Chondrocyte (in vitro differentiated cells): ENCODE measurements around the gene RPS6KB1. TPM values are rescaled to one million over a fixed set of nuclear protein-coding genes. Genes with fewer than 3 reads are reported as not detected.

ENCODE experiments used
- DNase-seq: peaks from one replicate; pipeline ENCODE4 v3.0.0; 2021; ENCODE audit warnings: mixed read lengths, low spot score
- H3K27ac Mint-ChIP-seq: one replicate; pipeline ENCODE4 v1.8.0; 2021; ENCODE audit warnings: mild to moderate bottlenecking, moderate library complexity, mixed read lengths; ENCODE audit not compliant: unreplicated experiment
- H3K27me3 Mint-ChIP-seq: 2 replicates; pipeline ENCODE4 v1.8.0; 2021; ENCODE audit warnings: low read depth, mixed read lengths
- H3K36me3 Mint-ChIP-seq: 2 replicates; pipeline ENCODE4 v1.8.0; 2021; ENCODE audit warnings: low read depth, mixed read lengths
- H3K4me1 Mint-ChIP-seq: 2 replicates; pipeline ENCODE4 v1.8.0; 2021; ENCODE audit warnings: low read depth, mild to moderate bottlenecking, mixed read lengths
- H3K4me3 Mint-ChIP-seq: one replicate; pipeline ENCODE4 v1.8.0; 2021; ENCODE audit warnings: mild to moderate bottlenecking, moderate library complexity, mixed read lengths; ENCODE audit not compliant: unreplicated experiment
- H3K9me3 Mint-ChIP-seq: 2 replicates; pipeline ENCODE4 v1.8.0; 2021; ENCODE audit warnings: low read depth, mixed read lengths
- long read RNA-seq: library from polyadenylated mRNA; stranded (forward); transcript quantifications from one replicate; pipeline ENCODE4 v2.0.0, GENCODE V29; 2021
- total RNA-seq: library from RNA; stranded (reverse); gene quantifications from 3 replicates; pipeline ENCODE4 v1.2.1, GENCODE V29; 2021
- TF ChIP-seq, protein P1 (sequence below): fragments of 200-600 bp; sonication (generic); IDR thresholded peaks from 2 replicates; pipeline ENCODE4 v1.5.0; 2021; ENCODE audit warnings: antibody characterized with exemption, mild to moderate bottlenecking, moderate library complexity

RPS6KB1 gene
- 29.0 to 36.9 TPM (median 29.6 TPM) in 3 replicates for total RNA-seq
- long read RNA-seq, full-length matches to known transcripts: 32 of 43 reads
- long read RNA-seq, partial matches to known transcripts: 5 of 43 reads
- long read RNA-seq, other reads (novel, unspliced or antisense): 6 of 43 reads

GRCh38 chr17:59892924-59893675, at the start of gene RPS6KB1, which contains the start of gene TUBD1:
TSS of gene RPS6KB1 (plus strand) at chr17:59893121. CDS start at chr17:59893185, 64 bp downstream.
TSS of gene TUBD1 (minus strand) at chr17:59892943. CDS start at chr17:59891002, 1,941 bp downstream.
- Mint-ChIP-seq H3K27me3 (no peaks in the 10 kb centered on the region), H3K9me3 (no peaks in the 10 kb centered on the region), H3K4me3 (peak within 1 kb of the TSS; percentile 96), H3K4me1 (peaks cover 39% of the 10 kb centered on the region), H3K36me3 (peaks cover 2% of the 10 kb centered on the region), H3K27ac (peak within 1 kb of the TSS; percentile 96)
- DNase-seq: peak; percentile 96
- TF ChIP-seq, protein P1, sequence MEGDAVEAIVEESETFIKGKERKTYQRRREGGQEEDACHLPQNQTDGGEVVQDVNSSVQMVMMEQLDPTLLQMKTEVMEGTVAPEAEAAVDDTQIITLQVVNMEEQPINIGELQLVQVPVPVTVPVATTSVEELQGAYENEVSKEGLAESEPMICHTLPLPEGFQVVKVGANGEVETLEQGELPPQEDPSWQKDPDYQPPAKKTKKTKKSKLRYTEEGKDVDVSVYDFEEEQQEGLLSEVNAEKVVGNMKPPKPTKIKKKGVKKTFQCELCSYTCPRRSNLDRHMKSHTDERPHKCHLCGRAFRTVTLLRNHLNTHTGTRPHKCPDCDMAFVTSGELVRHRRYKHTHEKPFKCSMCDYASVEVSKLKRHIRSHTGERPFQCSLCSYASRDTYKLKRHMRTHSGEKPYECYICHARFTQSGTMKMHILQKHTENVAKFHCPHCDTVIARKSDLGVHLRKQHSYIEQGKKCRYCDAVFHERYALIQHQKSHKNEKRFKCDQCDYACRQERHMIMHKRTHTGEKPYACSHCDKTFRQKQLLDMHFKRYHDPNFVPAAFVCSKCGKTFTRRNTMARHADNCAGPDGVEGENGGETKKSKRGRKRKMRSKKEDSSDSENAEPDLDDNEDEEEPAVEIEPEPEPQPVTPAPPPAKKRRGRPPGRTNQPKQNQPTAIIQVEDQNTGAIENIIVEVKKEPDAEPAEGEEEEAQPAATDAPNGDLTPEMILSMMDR: no peak

DNA sequence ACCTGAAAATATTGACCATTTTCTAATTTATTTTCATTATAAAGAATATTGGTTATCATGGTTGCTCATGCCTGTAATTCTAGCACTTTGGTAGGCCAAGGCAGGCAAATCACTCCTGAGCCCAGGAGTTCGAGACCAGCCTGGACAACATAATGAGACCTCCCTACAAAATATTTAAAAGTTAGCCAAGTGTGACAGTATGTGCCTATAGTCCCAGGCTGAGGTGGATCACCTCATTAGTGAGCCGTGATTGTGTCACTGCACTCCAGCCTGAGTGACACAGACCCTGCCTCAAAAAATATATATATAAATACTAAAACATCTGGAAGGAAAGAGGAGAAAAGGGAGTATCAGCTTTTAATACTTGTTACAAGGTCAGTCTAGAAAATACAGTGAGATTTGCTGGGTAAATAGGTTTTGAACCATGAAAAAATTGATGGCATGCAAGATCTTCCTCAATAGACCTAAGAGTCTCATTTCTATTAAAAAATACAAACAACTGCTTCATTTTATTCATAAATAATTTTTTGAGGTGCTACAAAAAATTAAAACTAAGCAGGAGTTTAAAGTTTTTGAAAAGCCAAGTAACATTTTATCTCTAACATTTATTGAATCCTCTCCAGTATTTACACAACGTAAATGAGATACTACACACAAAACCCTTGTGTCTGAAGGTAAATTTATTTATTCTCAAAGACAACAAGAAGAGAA, 47.9 kb upstream of the RPS6KB1 start:
- Mint-ChIP-seq H3K36me3 (peaks cover 21% of the 10 kb centered on the region), H3K27ac (peak overlapping the region; percentile 99), H3K9me3 (no peaks in the 10 kb centered on the region), H3K27me3 (no peaks in the 10 kb centered on the region), H3K4me3 (no peak overlapping the region), H3K4me1 (peaks cover 69% of the 10 kb centered on the region)
- no peak for DNase-seq
- TF ChIP-seq, protein P1: no peak

- peak overlapping the region; percentile 99 for H3K27ac Mint-ChIP-seq
- no peaks in the 10 kb centered on the region for H3K27me3 Mint-ChIP-seq
- peaks cover 14% of the 10 kb centered on the region for H3K36me3 Mint-ChIP-seq
- H3K4me1 Mint-ChIP-seq: peaks cover 72% of the 10 kb centered on the region
- DNase-seq: no peak
- TF ChIP-seq, protein P1: no peak
- H3K9me3 Mint-ChIP-seq: no peaks in the 10 kb centered on the region
- no peak overlapping the region for H3K4me3 Mint-ChIP-seq
These were observed 47.1 kb upstream of the RPS6KB1 start for GRCh38 chr17:59845595-59846393.

- Mint-ChIP-seq H3K27ac (peak overlapping the region; percentile 99), H3K36me3 (peaks cover 6% of the 10 kb centered on the region), H3K4me1 (peaks cover 78% of the 10 kb centered on the region), H3K4me3 (peak overlapping the region; percentile 16), H3K27me3 (no peaks in the 10 kb centered on the region), H3K9me3 (no peaks in the 10 kb centered on the region)
- TF ChIP-seq, protein P1: no peak
- no peak for DNase-seq
These were observed 46.3 kb upstream of the RPS6KB1 start for GRCh38 chr17:59846394-59847165.
